GM18909 (cell line): ENCODE data around the gene SETMAR.
"Not testable (repeated sequence)": the region's sequence is repeated elsewhere in the genome, so short reads cannot be mapped to it uniquely, and the experiment has no call there.

Experiments used
- ATAC-seq: cut with Tn5 transposase; IDR thresholded peaks from one replicate; pipeline ENCODE4 v1.9.1; 2021; ENCODE audit warnings: mild to moderate bottlenecking; ENCODE audit not compliant: unreplicated experiment, poor library complexity

Gene SETMAR

GRCh38 chr3:4311496-4311895 is 8.3 kb downstream of the SETMAR start:
- ATAC-seq = no peak

DNA sequence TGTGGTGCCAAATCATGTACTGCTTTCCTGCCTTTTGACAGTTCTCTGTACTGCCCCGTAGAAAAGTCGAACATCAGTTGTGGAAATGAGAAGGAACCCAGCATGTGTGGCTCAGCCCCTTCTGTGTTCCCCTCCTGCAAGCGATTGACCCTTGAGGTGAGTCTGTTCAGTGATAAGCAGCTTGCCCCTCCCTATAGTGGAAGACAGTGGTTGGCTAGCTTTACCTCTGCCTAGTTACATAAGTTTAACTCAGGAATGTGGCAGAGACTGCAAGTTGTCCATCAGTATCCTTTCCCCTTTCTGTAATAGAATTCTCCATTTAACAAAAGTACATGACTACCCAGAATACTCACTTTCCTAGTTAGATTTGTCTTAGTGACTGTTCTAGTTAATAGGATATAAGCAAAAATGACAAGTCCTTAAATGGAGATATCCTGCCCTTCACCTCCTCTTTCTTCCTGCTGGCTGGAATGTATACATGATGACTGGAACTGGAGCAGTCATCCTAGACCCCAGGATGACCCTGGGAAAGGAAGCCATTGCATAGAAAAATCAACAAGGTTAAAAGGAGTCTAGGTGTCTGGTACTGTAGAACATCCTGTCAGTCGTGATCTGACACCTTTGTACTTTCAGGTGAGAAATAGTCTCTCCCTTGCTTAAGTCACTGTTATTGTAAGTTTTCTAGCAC is 10.6 kb downstream of the SETMAR start:
- no peak for ATAC-seq

GRCh38 chr3:4314688-4315087 is 11.5 kb downstream of the SETMAR start:
- no peak for ATAC-seq

GRCh38 chr3:4320096-4320911 is 17.1 kb downstream of the SETMAR start:
- no peak for ATAC-seq

- no peak for ATAC-seq
Measured at GRCh38 chr3:4321732-4322131, 18.6 kb downstream of the SETMAR start.

DNA sequence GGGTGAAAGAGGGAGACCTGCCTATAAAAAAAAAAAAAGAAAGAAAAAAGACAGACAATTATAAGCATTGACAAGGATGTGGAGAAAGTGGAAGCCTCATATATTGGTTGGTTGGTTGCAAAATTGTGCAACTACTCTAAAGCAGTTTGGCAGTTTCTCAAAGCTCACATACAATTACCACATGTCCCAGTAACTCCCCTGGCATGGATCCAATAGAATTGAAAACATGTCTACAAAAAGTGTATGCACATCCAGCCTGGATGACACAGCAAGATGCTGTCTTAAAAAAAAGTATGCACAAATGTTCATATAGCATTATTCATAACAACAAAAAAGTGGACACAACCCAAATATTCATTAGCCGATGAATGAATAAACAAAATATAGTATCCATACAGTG is 19.5 kb downstream of the SETMAR start:
- ATAC-seq = no peak

DNA sequence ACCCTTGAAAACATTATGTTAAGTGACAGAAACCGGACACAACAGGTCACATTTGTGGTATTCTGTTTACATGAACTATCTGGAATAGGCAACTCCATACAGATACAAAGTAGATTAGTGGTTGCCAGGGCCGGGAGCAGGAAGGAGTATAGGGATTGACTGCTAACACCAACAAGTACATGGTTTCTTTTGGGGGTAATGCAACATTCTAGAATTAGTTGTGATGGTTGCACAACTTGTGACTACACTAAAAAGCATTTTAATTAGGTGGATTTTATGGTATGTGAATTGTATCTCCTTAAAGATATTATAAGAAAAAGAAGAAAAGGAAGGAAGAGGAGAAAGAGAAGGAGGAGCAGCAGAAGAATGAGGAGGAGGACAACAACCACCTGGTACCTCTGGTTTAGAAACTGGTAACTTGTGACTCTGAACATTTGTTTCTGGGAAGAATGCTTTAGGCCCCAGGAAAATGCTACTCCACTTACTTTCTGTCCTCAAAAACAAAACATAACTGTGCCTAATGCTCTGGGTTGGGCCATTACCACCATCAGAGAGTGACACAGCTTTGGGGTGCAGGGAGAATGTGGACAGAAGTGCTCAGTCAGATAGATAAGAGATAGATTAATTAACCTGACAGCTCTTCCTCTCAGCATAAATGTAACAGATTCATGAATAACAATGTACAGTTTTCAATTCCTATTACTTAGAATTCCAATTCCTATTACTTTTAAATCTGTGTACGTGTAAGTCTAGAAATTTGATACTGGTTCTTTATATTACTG is 20.3 kb downstream of the SETMAR start:
- ATAC-seq = no peak

DNA sequence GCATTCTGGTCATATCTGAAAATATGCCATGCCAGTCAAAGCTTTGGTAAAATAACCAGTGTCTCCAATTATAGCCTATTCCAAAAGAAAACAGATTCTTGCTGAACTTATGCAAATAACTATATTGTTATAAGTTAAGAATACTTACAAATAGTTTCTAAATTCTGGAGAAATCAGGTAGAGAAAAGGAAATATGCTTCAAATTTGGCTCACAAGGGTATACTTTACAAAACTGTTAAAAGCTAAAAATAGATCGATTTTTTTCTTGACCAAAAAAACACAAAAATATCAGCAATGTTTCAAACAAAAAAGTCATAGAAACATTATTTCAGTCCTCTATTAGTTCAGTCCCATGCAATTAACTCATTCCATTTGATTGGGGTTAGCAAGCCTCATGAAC is 23.7 kb downstream of the SETMAR start:
- no peak for ATAC-seq

DNA sequence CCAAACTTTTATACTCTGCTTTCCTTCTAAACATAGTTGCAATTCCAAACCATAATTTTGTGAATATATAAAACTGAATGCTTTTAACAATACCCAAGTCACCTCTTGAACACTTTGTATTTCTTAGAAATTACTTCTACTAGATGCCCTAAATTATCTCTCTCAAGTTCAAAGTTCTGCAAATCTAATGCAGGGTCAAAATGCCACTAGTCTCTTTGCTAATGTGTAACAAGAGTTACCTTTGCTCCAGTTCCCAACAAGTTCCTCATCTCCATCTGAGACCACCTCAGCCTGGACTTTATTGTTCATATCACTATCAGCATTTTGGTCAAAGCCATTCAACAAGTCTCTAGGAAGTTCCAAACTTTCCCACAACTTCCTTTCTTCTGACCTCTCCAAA is 26.6 kb downstream of the SETMAR start:
- ATAC-seq = not testable (repeated sequence)

- no peak for ATAC-seq
Measured at GRCh38 chr3:4332111-4332510, 28.9 kb downstream of the SETMAR start.

DNA sequence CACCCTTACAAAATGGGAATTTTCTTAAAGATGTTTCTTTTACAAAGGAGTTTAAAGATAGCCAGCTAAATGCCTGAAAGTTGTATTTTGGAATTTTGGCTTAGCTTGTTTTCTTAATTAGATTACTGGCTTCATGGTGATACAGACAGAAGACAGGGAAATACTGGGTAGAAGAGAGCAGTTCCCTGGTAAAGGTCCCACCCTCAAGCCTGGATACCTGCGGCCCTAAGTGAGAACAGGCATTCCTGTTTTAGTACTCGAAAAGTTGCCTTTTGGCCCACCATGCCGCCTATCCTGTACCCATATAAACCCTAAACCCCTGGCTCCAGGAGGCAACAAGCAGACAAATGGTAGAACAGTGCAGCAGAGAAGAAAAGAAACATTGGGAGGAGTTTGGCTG is 29.4 kb downstream of the SETMAR start:
- no peak for ATAC-seq

DNA sequence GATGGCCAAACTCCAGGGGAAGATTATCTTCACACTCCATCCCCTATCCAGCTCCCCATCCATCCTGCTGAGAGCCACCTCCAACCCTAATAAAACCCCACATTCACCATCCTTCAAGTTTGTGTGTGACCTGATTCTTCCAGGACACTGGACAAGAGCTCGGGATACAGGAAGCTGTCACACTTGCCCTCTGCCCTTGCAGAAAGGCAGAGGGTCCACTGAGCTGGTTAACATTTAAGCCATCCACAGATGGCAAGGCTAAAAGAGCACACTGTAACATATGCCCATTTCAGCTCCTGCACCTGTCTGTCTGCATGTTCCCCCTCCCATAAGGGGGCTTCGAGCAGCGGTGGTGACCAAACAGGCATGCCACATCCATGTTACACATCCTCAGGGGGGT is 29.8 kb downstream of the SETMAR start:
- no peak for ATAC-seq

GRCh38 chr3:4334548-4334947 is 31.4 kb downstream of the SETMAR start:
- ATAC-seq = no peak

- ATAC-seq = no peak
Measured at GRCh38 chr3:4335840-4336562, 32.8 kb downstream of the SETMAR start.

GRCh38 chr3:4336850-4337546 is 33.8 kb downstream of the SETMAR start:
- no peak for ATAC-seq

GRCh38 chr3:4338751-4339150 is 35.6 kb downstream of the SETMAR start:
- ATAC-seq = no peak

DNA sequence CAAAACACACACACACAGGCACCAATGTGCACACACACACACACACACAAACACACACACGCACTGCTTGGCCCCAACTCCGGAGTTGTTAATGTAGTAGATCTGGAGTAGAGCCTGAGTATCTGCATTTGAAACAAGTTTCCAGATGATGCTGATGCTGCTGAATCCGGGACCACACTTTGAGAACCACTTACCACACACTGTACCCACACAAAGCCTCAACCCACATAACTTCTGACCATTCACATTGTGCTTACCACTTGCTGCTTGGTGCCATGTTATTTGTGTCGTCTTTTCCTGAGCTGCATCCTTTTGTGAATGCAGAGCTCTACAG is 36.9 kb downstream of the SETMAR start:
- no peak for ATAC-seq

DNA sequence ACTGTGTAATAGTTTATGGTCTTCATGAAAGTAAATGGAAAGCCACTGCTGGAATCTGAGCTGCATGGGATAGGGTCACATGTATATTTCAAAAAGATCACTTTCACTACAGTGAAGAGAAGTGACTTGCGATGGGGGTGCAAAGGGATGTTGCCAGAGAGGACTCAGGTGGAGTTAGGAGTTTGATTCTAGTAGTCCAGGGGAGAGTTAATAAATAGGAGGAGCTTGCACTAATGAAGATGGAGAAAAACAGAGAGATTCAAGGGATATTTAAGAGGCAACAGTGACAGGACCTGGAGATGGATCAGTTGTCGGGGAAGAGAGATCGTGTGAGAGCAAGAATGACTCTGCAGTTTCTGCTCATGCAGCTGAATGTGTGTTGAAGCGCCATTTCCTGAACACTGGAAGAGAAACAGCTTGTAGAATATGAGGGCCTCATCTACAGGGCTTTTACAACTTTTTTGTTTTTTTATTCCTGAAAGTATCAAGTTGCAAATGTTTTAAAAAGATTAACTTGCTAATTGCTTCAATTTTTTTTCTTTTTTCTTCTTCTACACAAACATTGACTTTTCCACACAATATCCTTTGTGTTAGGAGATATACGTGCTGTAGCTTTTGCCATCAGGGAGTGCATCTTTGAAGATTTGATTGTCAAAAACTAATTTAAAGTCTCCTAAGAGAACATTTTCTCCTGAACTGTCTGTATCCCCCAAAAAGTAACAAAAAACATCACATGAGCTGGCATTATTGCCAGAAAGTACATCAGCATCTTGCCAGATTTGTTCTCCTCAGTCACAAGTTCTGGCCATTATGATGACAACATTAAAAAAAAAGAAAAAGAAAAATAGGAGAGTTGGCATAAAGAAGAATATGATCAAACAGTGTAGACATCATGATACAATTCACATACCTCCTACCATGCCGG is 37.5 kb downstream of the SETMAR start:
- ATAC-seq = no peak

GRCh38 chr3:4341336-4341675 is 38.1 kb downstream of the SETMAR start:
- no peak for ATAC-seq
